NCI-H526 (cell line): ENCODE results near the gene SGMS2.

Experiments used
- DNase-seq, 2 experiments: peaks; one replicate each; lab custom pipeline; 2025; lab: John Stamatoyannopoulos, UW

The SGMS2 gene

DNA sequence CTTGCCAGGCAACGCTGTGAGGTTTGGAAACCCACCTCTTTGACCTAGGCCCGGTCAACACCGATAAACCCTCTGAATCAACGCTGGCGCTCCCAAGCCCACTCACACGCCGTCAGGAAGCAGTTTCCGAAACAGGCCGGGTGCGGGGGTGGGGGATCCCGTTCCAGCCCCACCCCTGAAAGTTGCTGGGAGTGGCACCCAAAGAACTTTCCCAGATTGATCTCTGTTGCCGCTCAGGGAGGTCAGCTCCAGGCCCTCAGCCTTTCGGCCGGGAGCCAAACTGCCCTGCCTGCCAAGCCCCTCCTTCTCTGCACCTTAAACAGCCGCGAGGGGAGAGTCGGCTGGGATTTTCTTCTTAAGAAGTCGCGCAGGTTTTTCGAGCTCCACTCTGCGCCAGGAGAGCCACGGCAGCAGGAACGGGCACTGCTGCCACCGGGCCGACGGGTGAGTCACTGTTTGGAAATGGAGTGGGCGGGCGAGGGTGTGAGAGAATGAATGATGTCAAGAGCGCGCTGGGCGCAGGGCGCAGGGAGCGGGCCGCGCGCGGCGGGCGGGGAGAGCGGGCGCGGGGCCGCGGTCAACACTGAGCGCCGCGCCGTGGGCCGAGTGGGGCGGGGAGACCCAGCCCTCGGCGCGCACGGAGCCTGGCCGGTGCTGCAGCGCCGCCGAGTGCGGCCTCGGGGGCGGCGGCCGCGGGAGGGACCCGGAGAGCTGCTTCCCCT is at the start of gene SGMS2:
Gene SGMS2, plus strand, starts transcription at position 583 of the 722 bp plus-strand sequence. CDS start 70,622 bp downstream, outside the sequence.
- DNase-seq, result peak in 1 of 2 experiments; percentile 48

DNA sequence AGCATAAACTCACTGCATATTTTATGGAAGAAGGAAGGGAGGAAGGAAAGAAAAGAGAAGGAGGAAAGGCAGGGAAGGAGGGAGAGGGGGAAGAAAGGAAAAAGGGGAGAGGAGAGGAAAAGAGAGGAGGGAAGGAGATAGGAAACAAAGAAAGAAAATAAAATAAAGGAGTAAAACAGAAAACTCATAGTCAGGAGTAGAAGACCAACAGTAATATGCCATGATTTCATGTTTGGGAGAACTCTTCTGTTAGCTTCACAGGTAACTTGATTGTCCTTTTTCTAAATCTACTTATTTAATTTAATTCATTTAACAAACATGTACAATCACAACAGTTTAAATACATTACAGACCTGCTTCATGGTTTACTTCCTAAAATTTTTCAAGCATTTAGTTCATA is 46.8 kb upstream of the SGMS2 start:
- DNase-seq, result no peak

DNA sequence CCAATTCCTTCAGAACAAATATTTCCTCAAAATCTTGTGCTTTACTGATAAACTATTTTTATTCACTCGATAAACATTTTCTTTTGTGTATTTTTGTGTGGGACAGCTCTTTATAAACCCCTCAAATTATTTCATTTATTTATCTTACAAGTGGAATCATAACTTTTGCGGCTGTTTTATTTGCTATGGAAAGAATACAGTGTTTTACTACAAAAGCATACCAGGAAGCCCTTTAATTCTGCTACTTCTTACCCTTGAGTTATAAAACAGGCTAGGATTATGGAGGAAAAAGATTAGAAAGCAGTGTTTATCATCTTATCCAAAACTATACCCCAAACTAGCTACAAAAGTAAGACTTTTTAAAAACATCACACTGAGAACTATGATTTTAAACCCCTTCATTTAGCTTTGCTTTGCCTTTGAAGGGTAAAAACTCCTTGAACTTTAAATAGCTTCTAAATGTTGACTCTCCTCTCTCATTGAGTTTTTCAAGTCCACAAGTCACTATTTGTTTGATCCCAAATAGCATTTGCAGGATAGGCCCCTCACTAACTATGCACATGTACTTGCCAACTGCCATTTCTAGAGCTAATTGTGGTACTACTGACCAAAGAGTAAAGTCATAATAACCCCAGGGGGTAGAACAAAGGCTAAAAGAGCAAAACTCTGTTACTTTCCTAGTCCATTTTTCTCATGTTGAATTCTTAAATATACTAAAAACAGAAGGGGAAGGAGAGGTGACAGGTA is 45.8 kb upstream of the SGMS2 start:
- DNase-seq, result no peak

DNA sequence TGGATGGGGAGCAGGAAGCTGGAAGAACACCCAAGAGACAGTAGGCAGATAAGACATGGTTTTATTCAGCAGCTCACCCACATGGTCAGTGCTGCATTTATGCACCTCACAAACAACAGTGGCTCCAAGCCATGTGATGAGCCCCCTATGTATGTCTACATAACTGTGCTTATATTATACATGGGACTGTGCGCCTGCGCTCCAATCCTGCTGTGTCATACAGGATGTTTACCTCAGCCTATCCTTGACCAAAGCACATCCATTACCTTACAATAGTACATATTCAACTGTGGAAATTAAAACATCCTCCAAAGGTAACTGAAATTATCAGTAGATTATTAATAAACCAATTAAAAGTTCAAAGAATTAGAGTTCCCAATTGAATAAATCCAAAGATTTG is 44.1 kb upstream of the SGMS2 start:
- peak in 1 of 2 experiments; percentile 27 for DNase-seq

DNA sequence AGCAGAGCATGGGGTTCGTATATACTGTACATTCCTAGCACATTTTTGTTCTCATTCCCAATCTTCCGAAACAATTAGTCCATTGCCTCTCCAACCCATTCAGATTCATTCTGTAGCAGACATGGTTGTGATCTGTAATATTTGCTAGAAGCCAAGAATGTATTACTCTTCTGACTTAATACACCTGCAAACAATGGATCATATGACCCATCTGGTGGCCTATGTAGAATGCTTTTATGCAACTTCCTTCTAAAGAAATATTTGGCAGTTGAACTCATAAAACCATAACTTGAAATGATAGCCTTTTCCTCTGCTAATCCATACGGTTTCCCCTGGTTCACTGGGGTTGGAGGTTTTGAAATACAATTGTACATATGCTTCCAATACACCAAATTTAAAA is 32.8 kb upstream of the SGMS2 start:
- DNase-seq, result no peak

DNA sequence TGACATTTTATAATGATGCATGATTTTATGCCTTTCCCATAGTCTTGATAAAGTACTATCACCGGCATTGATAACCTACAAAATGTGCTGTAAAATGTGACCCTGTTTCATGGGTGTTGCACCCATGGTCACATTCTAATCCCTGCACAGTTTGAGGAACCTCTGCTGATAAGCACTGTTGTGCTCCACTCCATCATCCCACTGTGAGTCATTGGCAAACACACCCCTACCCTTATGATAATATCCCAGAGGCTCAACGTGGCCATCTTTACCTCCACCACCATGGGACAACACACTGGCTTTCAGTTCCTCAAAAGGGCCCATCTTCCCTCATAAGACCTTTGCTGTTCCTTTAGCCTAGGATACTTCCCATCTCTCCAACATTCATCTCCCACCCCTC is 32.0 kb upstream of the SGMS2 start:
- DNase-seq, result no peak

DNA sequence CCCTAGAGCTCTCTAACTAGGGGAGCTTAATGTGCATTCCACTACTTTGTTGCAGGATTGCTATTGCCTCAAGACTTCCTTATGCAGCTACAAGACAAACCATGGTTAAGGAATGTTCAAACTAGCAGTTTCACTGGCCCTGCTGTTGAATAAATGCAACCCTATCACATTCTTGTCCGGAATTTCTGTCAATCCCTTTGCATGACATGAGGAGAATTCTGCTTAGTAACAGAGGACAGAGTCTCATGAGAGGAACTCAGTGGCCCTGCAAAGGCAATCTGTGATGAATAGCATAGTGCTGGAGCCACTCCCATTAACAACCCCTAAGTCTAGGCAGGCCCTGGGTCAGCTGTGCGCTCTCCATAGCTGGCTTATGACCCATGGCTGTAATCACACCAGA is 30.7 kb upstream of the SGMS2 start:
- no peak for DNase-seq

DNA sequence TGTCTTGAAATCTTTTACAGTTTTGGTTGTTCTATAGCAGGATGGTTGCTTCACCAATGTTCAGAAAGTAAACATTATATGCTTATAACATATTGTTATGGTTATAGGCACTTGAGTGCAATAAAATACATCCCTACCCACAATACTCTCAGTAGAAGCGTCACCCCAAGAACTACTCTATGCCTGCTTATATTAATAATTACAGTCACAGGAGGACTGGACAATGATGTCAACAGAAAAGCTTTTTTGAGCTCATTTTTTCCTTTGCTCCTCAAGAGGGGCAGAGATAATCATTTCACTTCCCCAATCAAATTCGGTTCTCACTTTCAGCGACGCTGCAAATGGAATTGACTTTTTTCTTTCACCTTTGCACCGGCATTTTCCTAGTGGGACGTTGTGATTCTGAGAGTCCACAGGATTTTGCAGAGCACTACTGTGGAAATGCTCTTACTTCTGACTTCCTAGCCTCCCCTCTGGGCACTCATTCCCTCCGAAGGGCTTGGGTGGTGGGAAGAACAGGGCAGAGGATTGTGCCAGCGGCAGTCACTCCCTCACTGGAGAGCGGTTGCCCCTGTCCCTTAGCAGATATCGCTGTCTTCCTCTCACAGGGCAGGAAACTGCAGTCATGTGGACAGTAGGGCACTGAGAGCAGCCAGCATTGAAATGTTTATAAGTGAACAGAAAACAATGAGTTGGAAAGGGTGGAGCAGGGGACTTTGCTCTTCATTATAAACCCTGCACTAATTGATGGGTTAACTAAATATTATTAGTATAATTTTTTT is 24.9 kb upstream of the SGMS2 start:
- no peak for DNase-seq

DNA sequence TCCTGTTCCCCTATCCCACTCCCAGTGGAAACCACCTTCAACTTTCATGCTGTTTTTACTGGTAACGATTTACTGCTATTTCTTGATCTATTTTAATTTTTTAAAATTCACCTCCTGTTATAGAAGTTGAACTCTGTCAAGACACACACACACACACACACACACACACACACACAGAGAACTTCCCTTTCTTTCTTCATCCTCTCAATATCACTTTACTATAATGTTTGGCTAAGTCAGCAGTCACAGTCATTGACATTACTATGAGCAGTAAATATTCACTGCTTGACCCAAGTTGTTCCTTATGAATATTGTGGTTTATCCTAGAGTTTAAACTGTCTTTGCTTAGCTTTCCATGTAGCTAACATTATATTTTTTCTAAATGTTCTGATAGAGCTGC is 24.0 kb upstream of the SGMS2 start:
- no peak for DNase-seq

DNA sequence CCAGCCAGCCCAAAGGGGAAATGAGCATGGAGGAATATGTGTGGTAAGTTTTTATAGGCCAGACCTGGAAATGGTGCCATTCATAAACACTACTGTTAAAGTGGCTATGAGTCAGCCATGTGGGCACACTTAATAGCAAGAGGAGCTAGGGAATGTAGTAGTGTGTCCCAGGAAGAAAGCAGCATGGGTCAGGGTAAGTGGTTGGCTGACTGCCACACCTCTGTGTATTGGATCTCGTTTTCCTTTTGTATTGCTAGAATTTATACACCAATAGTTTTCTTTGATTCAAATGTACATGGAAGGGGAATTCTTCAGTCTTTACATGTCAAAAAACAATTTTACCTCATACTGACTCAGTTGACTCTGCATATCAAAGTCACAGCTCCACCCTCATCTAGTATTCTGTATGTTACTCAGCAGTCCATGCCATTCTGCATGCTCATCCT is 22.9 kb upstream of the SGMS2 start:
- DNase-seq, result no peak

DNA sequence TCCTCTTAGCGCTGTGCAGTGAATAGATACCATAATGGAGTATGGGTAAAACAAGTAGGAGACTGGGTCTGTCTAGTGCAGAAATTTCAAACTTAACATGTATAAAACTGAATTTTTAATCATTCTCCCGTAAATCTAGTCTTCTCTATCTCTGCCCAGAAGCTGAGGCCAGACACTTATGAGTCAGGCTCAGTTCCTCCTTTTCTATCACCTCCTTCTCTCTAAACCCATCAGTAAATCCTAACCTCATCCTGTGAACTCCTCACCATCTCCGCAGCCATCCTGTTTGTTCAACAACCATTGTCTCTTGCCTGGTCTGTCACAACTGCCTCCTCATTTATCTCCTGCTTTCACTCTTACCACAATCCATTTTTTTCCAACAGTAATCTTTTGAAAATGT is 19.8 kb upstream of the SGMS2 start:
- no peak for DNase-seq

DNA sequence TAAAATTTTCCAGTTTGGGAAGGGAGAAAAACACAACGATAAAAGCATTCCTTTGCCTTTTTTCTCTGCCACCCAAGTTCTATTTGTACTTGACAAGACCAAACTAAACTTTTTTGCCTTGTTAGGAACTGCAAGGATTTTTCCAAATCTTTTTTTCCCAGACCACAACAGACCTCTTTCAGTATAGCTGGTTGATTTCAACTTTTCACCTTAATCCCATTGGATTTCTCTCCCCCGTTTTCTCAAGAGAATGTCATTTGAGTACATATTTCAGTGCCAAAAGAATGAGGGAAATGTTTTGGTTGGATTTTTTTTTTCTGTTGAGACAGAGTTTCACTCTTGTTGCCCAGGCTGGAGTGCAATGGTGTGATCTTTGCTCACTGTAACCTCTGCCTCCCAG is 18.5 kb upstream of the SGMS2 start:
- no peak for DNase-seq

DNA sequence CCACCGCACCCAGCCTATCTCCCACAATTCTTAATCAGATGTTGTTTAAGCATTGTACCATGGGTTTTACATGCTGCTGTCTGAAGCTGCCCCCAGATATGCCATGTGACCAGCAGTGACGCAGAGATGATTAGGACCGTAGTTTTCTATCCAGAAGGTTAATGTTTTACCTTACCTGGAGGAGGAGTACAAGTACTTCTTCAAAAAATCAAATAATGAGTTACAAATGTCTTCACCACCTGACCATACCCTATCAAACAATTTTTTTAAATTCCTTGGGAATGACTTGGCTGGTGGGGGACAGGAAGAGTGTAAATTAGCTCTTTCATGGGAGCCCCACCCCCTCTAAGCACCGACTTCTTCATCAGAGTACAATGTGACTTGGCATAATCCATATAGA is 16.2 kb upstream of the SGMS2 start:
- no peak for DNase-seq

DNA sequence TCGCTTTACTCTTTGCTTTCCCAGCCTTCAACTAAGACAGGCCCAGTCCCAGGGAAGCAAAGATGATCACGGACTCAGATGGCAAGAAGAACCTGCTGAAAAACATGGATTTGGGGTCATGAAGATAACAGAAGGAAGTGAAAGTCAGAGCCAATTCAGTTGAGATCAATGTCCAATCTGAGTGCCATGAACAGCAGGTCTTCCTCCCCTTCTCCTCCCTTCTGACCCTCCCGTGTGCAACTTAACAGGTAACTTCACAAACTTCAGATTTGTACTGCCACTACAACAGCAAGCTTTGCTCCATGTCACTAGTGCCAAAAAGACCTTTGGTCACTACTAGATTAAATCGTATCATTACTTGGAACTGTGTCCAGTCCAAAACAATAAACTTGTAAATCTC is 15.5 kb upstream of the SGMS2 start:
- no peak for DNase-seq

DNA sequence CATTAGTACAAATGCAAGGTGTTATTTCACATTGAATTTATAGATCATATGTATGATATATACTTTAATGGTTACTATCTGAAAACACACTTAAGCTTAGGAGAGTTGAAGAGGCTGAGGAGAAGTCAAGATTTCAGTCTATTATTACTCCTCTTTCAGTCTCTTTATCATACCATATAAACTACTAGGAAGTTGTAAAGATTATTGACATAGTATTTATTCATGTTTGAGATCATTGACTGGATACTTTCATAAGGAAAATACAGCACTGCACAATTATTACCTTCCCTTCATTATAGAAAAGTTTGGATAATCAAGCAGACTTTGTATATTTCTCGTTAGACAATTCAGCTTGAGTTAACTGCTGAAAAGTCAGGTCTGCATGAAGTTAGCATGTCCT is 10.0 kb upstream of the SGMS2 start:
- DNase-seq, result no peak

DNA sequence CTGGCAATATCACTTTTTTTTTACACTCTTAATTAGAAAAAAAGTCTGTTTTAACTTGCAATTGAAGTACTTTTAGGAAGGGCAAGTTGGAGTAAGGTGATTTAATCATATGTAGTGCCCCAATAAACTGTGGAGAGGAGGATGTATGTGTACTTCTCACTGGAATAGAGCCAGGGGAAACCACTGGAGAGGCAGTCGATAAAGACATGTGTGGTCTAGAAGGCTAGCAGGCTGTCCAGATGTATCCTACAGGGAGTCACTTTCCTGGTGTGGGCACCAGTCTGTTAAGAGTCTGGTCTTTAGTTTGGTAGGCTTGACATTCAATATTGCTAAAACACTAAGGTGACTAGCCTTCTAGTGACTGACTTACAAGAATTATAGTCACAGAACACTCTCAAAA is 9.6 kb upstream of the SGMS2 start:
- no peak for DNase-seq

DNA sequence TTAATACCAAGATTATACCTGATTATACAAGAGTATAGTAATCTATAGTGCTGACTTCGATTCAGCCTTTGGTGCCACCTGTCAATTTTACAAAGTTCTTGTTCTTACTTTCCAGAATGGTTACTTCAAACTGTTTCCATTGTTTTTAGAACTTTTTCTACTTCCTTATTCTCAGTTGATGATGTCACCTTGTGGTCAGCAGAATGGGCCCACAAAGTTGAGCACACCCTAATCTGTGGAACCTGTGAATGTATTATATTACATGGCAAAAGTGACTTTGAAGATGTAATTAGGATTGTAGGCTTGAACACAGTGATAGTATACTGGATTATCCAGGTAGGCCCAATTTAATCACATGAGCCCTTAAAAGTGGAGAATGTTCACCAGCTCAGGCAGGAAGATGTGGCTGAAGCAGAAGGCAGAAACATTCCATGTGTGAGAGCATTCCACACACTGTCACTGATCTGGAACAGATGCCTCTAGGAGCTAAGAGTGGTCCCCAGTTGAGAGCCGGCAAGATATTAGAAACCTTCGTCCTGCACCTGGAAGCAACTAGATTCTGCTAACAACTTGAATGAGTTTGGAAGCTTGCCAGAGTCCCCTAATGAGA is 6.3 kb upstream of the SGMS2 start:
- DNase-seq, result no peak

DNA sequence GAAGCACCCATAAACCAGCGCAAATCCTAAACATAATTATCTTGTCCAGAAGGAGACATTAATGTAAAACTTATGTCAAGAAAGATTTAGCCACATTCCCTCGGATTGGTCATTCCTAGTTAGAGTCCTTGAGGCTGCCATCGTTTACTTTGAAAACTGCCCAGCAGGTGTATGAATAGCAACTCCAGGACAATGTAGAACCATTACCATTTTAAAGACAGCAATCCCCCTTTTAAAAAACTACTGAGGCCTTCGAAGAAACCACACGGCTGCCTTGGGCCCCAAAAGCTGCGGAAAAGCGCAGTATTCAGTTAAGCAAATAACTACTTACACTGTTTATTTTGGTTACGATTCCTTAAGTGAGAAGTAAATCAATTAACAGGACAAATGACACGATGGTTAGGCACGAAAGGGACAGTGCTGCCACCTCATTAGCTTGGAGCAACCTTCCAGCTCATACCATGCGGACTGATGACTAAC is 822 bp upstream of the SGMS2 start:
- DNase-seq, result no peak

DNA sequence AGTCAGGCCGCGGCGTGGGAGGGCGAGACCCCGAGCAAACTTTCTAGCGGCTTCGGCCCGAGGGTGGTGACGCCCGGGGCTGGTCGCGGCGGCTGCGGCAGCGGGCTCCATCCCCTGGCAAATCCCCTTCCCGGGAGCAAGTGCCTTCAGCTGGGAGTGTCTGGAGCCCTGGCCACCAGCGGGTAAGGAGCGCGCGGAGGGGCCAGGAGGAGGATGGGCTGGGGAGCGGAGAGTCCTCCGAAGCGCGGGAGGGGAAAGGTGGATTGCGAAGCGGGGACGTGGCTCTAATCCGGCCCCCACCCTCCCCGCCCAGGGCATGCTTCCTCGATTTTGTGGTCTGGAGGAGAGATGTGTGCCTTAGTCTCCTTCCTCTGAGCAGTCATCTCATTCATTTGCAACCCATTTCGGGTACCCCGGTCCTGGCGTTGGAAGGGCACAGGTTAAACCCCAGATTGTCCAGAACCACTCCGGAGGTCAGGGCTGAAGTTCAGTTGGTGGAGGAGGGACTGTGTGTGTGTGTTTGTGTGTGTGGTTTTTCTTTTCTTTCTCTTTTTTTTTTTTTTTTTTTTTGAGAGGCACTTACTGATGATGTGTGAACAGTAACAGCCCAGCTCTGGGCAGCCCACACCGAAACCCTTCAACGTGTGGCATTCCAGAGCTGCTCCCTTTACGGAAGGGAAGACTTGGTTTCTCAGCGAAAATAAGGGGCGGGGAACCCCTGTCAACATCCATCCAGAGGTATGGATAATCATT is 516 bp downstream of the SGMS2 start:
- peak in 1 of 2 experiments; percentile 48 for DNase-seq

DNA sequence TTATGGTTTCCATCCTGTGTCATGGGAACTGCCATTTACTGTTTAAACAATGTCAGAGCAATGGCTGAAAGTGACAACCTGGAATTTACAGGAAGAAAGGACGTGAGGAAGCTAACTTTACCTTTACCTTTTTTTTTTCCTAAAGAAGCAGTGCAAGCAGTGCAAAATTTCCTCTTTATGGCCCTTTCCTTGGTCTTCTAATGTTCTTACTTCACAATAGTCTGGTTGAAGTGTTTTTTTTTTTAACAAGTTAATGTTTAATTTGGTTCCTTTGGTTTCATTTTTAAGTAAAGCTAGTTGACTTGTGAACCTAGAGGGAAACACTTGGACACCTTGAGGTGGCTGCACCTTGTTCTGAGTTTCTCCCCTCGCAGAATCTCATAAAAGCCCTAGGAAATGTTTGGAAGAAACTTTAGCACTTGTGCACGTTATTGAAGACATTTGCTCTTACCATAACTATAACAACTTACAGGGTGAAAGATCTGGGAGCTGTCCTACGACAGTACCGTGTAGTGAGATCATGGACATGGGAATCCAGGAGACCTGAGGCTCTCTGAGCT is 1.8 kb downstream of the SGMS2 start:
- DNase-seq, result no peak
